Ovary (tissue), 3 donors: ENCODE measurements around the gene EPM2A.

Experiments used
- EP300 ChIP-seq: sonication (generic); formaldehyde crosslinking; IDR thresholded peaks from one replicate; pipeline ENCODE4 v1.6.1; 2017; ENCODE audit warnings: antibody characterized with exemption
- POLR2A ChIP-seq: fragments of 450-650 bp; IDR thresholded peaks from one replicate; pipeline ENCODE4 v1.6.1; 2017; ENCODE audit warnings: antibody characterized with exemption, mild to moderate bottlenecking, moderate library complexity
- TF ChIP-seq, protein P1 (sequence below), 3 donors: fragments of 450-650 bp in 2 of 3; fragments of 200-600 bp in 1 of 3; IDR thresholded peaks; one replicate each; pipeline versions ENCODE4 v1.5.1 to v1.8.0; 2016 to 2022; ENCODE audit warnings: antibody characterized with exemption in 3 of 3, mild to moderate bottlenecking in 1 of 3
- donor health status: DM: no; HTN: no; CAD: no.

DNA sequence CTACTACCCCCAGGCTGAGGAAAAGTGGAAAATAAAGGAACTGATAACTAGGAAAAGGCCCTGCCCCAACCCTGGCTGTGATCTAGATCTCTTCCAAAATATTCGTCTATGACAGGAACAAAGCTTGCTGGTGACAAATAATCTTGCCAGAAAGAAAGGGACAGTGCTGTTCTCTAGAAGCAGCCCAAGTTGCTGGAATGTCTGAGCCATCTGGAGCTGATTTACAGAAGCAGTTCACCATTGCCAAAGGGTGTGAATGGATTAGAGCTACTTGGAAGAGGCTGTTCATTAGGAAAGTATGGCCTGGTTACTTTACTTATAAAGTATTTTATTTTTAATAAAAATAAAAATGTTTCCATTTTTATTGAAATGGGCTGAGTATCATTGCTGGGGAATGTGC lies 146.3 kb downstream of the EPM2A start:
- TF ChIP-seq, protein P1, sequence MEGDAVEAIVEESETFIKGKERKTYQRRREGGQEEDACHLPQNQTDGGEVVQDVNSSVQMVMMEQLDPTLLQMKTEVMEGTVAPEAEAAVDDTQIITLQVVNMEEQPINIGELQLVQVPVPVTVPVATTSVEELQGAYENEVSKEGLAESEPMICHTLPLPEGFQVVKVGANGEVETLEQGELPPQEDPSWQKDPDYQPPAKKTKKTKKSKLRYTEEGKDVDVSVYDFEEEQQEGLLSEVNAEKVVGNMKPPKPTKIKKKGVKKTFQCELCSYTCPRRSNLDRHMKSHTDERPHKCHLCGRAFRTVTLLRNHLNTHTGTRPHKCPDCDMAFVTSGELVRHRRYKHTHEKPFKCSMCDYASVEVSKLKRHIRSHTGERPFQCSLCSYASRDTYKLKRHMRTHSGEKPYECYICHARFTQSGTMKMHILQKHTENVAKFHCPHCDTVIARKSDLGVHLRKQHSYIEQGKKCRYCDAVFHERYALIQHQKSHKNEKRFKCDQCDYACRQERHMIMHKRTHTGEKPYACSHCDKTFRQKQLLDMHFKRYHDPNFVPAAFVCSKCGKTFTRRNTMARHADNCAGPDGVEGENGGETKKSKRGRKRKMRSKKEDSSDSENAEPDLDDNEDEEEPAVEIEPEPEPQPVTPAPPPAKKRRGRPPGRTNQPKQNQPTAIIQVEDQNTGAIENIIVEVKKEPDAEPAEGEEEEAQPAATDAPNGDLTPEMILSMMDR (IDR thresholded peaks at IDR 0.05), result no peak
- TF ChIP-seq EP300 (no peak), POLR2A (no peak)
